NK-92 treated with Interleukin-12 subunit alpha and Interleukin-12 subunit beta, amount 100 ng/mL, for 24 hours (cell line): ENCODE results near the gene GRIK4.

Experiments
- DNase-seq: peaks from one replicate; lab custom pipeline; 2025; lab: John Stamatoyannopoulos, UW

The GRIK4 gene

DNA sequence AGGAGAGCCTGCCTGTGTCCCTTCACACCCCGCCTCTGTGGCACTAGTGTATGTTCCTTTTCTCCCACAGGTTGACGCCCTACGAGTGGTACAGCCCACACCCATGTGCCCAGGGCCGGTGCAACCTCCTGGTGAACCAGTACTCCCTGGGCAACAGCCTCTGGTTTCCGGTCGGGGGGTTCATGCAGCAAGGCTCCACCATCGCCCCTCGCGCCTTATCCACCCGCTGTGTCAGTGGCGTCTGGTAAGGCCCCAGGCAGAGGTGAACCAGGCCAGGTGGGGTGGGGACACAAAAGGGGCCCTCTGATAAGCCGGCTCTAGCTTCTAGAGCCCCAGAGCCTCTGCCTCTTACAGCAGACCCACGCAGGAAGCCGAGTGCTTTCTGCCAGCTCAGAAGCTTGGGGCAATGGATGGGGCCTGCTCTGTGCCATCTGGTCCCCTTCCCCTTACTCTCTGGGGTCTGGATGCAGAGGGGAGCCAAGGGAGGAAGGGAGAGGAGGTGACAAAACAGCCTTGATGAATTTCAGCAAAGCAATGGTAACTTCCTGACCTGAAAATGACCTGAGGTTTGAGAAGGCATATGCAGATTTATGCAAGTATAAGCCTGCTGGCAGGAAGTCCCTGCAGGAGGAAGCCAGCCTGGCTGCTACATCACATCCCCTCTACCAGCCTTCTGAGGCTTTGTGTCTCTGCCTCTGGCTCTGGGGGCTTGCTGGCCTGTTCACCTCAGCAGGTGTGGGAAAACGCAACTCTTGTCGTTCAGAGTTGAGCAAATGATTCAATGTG is 445.4 kb downstream of the GRIK4 start:
- DNase-seq = peak; percentile 8

DNA sequence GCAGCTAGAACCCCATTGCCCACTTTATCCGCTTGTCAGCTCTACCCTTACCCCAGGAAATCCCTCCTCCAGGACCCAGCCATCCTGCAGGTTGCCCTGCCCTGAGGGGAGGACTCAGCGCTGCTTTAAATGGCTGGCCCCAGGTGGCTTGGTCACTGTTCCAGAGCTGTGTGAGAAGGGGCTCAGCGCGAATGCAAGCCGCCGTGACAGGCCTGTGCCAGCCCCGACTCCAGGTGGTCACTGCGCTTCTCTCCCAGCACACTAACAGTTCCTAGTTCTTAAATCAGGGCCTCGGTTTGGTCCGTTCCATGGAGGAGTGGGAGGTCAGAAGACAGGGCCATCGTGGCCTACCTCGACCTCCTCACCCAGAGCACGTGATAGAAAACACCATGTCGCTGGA is 446.6 kb downstream of the GRIK4 start:
- DNase-seq = no peak

DNA sequence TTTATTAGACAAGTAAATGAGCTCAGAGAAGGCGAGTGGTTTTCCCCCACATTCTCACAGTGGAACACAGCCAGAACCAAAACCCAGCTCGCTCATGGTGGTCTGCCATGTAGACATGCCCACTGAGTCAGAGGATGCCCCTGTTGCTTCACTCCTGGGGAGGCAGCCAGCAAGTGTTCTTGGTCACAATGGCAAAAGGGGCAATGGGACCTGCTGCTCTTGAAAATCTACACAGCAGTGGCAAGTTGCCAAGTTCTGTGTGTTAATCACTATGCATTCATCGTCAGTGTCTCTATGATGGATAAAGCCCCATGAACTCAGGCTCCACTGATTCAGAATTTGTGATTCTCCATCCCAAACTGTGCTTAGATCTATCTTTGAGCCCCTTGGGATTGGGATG is 447.6 kb downstream of the GRIK4 start:
- DNase-seq = no peak

DNA sequence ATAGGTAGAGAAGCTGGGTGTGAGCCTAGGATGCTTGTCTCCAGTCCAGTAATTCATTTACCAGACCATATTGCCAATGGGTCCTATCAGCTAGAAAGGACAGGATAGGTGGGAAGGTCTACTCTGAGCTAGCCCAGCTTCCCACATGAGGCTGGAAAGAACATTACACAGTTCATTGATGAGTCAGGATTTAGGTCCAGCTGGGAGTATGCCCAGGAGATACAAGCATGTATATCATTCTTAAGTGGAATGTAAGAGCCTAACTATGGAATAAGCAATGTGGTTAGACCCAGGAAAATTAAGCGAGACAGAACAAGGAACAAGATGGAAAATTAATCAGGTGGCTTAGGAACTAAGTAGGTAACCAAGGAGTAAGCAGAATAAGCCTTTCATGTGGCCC is 453.3 kb downstream of the GRIK4 start:
- DNase-seq = no peak

DNA sequence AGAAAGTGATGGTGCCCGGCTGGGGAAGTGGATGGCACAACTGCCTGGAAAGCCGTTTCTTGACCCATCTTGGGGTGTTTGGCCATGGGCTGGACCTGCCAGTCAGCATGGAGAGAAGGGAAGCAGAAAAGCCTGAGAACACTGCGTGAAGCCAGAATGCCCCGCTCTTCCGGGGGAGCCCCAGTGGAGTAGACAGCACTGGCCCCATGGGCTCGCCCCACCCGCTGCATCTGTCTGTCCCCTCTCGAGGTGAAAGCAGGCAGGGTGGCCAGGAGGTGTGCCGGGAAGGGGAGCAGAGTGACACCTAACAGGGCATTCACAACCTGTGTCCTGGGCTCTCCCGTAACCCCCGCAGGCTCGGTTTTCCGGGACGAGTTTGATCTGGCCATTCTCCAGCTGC is 455.3 kb downstream of the GRIK4 start:
- no peak for DNase-seq

DNA sequence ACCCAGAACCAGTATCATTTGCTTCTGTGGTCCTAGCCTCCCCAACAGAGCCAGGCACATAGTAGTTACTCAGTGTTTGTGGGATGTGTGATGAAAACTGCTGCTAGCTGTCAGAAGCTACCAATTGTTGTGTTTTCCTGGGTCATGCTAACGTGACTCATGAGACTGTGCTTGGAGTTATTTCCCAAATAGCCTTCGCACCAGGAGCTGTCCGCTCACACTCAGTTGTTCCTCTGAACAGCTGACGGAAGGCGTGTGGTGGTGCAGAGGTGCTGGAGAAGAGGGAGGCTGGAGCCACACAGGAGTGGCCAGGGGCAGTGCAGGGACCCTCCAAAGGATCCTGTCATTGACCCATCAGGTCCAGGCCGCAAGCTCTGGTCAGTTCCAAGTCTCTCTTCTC is 458.4 kb downstream of the GRIK4 start:
- no peak for DNase-seq

DNA sequence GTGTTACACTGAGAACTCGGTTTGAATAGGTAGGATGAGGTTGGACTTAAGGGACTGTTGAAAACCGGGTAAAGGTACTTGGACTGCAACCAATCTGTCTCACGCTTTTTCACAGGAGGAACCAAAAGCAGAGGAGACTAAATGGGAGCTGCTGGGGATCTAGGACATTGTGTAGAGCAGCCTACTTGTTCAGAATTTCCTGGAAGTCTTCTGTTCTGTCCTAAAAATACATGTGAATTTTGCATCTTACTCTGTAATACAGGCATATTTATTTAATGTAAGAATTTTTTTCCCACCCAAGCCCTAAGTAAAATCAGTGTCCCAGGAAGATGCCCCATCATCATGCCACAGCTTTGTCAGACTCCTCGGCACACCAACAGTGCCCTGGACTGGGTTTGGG is 460.3 kb downstream of the GRIK4 start:
- DNase-seq = no peak

DNA sequence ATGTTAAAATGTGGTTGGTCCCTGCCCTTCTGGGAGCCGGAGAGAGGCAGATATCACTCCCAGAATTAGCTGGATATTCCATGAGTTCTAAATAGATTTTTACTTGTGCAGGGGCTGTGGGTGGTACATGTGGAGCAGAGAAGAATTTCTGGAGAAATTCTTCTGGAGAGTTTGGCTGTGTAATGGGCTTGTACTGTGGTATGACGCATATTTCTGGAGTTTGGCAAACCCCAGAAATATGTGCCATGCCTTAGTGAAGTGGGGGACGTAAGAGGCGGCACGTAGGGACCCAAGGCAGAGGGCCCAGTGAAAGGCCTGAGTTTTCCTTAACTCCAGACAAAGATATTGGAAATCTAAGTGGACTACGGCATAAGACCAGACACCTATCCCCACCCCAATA is 461.1 kb downstream of the GRIK4 start:
- no peak for DNase-seq

DNA sequence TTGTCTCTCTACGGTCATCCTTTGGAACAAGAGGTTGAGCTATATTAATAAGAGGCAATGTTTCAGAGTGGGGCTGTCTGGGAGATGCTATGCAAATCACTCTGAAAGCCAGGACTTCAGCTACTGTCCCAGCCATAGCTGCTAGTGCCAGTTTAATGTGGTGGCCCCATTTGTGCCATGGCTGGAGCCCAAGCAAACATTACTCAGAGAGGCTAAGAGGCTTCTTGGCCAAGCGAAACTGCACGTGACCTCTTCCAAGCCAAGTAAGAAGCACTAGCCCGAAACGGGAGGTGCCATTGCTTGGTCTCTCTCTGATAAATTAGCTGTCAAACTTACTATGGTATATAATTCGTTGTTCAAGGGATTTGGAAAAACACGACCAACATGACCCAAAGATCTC is 462.0 kb downstream of the GRIK4 start:
- no peak for DNase-seq

DNA sequence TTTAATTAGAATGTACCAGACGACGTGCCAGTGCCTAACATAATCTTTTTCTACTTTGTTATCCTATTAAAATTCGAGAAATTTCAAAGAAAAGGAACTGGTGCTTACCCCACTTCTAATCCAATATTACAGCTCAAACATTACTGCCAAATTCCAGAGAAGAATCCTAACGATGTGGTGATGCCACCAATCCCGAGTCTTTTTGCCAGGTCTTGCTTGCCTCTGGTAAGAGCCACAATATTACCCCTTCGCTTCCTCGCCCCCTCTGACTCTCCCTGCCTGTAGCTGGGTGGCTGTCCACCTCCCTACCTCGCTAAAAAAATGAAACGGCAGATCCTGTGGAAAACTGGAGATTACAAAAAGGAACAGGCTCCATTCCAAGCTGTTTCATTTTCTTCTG is 462.9 kb downstream of the GRIK4 start:
- no peak for DNase-seq

DNA sequence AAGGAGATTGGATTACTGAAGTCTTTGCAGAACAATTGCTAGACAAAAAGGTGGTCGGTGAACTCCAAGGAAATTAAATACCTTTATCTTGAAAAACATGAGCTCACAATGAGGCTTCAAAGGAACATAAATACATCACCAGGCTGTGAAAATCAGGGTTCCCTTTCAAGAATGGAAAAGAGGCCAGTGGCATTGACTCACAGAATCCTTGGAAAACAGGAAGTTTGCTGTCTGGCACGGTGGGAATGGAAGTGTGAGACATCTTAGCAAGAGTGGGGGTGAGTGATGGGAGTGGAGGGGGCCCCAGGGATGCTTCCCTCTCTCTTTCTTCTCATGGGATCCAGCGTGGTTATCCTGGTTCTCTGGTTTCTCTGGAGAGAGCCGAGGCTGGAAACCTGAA is 463.4 kb downstream of the GRIK4 start:
- no peak for DNase-seq

DNA sequence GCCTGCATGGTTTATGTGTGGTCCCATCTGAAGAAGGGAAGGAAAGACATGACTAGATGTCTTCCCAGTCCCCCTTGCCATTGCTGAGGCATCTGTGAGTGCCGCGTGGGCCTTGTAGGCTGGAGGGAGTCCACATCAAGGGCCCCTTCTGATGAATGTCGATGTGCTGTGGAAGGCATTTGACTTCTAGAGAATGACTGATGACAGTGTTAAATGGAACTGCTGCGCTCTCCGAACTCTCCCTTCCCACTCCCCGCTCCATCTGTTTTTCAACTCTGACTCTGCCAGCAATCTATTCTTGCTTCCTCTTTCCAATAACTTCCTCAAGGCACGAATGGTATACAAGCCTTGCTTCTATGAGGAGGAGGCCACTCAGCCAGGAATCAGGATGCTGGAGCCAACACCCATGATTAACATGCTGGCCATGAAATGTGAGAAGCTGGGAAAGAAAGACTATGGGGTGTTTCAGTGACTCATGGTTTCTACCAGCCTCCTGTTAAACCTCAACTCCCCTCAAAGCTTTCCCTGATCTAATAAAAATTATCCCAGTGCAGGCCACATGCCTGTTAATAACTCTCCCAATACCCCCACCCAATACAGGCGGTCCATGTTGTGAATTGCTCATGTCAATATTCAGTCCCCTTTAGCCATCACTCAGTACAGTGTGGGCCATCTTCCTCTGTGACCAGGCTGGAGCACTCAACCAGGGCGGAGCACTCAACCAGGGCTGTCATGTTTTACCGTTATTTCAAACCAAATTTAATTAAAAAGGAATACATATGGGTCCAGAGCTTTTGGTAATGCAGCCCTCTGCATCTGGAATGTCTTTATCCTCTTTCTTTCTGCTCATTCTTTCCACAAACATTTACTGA is 466.0 kb downstream of the GRIK4 start:
- no peak for DNase-seq

DNA sequence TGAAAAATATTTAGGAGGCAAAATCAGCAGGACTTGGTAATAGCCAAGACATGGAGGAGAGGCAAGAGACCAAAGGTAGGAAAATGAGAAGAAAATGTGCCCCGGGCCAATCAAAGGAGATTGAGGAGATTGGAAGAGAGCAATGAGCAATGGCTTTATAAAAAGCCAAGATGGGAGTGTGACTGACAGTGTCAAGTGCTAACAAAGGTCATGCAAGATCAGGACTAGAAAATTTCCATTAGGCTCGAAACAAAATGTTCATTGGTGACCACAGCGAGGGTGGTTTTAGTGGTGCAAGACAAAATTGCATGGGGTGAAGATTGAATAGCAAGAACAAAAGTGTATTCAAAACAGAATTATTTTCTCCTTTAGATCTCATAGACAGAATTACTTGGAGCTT is 467.2 kb downstream of the GRIK4 start:
- DNase-seq = no peak

DNA sequence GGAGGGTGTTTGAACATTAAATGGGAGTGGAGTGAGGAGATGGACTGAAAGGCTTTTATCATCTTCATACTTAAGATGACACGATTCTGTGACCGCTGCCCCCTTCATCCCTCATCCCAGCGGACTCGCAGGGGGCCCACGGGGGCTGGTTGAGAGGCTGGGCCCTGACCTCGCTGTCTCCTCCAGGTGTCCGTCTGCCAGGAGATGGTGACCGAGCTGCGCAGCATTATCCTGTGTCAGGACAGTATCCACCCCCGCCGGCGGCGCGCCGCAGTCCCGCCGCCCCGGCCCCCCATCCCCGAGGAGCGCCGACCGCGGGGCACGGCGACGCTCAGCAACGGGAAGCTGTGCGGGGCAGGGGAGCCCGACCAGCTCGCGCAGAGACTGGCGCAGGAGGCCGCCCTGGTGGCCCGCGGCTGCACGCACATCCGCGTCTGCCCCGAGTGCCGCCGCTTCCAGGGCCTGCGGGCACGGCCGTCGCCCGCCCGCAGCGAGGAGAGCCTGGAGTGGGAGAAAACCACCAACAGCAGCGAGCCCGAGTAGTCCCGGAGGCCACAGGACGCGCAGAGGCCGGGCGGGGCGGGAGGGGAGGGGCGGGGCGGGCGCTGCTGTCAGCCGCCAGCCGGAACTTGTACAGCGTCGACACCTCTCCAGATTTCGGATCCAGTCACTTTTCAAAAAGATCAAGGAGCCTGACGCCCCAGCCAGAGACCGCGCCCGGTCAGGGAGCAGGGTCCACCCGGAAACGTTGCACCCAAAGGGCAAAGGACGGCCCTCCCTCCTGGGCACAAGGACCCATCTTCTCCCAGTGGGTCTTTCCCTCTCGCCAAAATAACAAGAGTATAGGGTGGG is 474.4 kb downstream of the GRIK4 start:
- no peak for DNase-seq

DNA sequence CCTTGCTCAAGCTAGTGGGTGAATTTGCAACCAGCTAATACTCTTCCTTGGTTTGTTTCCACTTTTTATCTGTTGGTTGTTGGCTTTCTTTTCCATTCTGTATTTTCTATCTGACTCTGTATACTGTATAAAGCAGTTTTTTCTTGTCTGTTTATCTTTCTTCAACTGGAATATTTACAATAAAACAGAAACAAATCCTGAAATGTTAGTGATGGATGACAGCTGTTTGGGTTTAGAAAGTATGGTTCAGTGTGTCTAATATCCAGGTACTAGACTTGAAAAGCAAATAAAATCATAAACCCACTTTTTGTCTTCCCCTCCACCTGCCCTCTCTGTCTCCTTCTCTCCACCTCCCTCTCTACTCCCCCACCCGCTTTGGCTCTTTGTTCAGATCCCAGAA is 477.1 kb downstream of the GRIK4 start:
- DNase-seq = no peak

DNA sequence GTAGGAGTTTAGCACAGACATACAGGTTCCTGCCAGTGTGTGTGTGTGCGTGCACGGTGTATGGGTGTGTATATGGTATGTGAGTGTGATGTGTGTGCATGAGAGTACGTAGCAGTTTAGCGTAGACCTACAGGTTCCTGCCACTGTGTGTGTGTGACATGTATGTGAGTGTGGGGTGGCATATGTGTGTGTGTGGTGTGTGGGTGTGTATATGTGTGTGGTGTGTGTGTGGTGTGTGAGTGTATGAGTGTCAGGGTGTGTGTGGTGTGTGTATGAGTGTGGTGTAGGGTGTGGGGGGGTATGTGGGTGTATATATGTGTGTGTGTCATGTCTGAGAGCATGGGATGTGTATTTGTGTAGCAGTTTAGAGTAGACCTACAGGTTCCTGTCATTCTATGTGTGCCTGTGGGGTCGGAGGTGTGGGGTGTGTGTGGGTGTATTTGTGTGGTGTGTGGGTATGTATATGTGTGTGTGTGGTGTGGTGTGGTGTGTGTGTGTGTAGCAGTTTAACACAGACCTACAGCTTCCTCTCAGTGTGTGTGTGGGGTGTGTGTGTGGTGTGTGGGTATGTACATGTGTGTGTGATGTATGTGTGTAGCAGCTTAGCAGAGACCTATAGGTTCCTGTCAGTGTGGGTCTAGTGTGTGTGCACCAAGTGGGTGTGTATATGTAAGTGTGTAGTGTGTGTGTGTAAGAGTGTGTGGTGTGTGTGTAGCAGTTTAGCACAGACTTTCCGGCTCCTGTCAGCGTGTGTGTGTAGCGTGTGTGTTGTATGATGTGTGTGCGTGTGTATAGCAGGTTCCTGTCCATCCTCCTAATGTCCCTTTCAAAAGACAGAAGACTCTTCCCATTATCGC is 480.5 kb downstream of the GRIK4 start:
- no peak for DNase-seq

DNA sequence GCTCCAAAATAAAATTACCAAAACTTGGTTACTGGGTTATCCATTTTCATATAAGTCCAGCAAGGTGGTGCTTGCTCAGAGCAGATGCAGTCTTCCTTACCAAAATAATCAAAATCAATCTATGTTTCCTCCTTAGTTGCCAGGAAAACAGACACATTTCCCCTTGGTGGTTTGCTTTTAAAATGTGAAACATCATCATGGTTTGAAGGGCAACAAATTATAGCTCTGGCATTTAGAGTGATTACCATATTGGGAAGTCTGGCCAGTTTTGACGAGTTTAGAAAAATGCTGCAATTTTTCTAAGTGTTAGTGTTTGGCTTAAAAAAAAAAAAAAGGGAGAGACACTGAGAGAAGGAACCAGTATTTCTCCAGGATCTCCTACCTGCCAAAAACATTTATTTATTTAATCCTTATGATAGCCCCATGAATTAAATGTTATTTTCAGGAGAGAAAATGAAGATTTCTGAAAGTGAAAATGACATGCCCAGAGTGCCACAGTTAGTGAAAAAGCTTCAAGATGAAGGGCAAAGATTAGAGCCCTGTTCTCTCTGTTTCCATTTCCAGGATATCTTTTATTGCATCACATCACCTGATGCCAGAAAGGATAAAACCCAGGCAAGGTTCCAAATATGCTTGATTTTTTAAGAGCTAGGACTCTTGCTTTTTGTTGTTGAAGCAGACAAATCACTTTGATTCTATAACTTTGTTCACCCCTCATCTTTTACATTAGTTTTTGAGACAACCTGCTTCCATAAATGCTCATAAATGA is 482.7 kb downstream of the GRIK4 start:
- no peak for DNase-seq

DNA sequence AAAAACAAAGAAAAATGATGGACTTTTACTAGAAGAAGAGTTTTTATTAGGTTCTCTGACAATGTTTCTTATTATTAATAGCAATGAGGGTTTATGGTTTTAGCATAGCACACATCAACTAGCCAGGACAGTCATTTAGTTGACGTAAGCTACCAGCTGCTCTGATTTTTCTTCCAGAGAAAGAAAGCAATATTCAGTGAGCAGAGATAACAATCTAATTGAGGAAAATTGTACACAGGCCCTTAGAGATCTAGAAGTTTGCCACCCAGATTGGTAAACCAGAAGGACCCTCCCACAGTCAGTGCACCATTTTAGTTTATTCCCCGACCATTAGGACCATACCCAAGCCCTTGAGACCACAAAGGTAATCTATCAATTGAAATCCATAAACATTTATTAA is 483.6 kb downstream of the GRIK4 start:
- DNase-seq = no peak

DNA sequence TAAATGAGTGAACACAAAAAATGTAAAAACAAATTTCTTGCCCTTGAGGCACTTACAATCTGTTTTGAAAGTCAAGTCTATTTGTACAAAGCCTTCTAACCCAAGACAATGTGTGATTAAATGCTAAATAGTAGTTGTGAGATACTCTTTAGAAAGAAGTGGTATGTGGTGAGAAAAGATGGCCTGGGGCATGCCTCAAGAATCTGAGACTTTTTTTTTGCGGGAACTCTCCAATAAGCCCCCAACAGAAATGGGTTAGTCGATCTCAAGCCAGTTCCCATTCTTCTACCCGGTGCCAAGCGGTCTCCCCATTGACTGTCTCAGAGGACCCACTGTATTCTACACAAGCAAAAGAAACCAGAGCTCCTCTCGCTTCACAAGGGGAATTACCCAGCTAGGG is 485.4 kb downstream of the GRIK4 start:
- no peak for DNase-seq

DNA sequence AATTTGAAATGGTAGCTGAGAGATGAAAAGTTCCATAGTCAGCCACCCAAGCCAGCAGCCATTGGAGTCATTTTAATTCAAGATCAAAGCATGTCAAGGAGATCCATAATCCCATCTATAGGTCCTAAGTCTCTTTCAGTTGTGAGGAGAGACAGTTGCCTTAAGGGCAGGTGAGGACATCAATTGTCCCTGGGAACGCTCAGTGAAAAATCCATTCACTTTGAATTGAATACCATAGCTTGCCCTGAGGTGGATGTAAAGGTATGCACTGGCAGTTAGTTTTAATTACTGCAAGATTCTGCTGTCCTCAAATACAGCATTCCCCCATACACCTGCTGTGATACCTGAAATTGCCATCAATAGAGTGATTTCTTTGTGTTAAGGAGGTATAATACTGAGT is 487.0 kb downstream of the GRIK4 start:
- DNase-seq = no peak
